Measurements from ENCODE around the gene UBIAD1.
"Not testable (repeated sequence)": the region's sequence is repeated elsewhere in the genome, so short reads cannot be mapped to it uniquely, and the experiment has no call there.

The UBIAD1 gene

GRCh38 chr1:11266268-11267074 is 6.5 kb upstream of the UBIAD1 start:
- TF ChIP-seq CTCF (IDR thresholded peaks at IDR 0.05; ENCODE audit: low read depth, low read length): no peak
- DNase-seq (ENCODE audit: extremely low read depth, low read depth): no peak

GRCh38 chr1:11267350-11268337 is 5.4 kb upstream of the UBIAD1 start:
- DNase-seq (ENCODE audit: extremely low read depth, low read depth): not testable (repeated sequence)

- no peak for DNase-seq (ENCODE audit: extremely low read depth, low read depth)
- no peak for TF ChIP-seq CTCF (IDR thresholded peaks at IDR 0.05; ENCODE audit: low read depth, low read length)
Observed at GRCh38 chr1:11272544-11272831, 510 bp upstream of the UBIAD1 start.

DNA sequence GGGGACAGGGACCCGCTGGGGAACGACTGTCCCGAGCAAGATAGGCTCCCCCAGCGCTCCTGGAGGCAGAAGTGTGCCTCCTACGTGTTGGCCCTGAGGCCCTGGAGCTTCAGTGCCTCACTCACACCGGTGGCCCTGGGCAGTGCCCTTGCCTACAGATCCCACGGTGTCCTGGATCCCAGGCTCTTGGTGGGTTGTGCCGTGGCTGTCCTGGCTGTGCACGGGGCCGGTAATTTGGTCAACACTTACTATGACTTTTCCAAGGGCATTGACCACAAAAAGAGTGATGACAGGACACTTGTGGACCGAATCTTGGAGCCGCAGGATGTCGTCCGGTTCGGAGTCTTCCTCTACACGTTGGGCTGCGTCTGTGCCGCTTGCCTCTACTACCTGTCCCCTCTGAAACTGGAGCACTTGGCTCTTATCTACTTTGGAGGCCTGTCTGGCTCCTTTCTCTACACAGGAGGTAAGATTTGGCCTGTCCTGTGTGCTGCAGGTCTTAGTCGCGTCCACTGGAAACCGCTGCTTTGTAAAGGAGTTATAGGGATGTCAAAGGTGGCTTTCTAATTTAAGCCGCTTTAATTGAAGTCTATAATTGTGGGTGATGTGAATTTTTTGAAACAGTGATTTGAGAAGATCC is 717 bp downstream of the UBIAD1 start:
- TF ChIP-seq CTCF (IDR thresholded peaks at IDR 0.05; ENCODE audit: low read depth, low read length): no peak
- no peak for DNase-seq (ENCODE audit: extremely low read depth, low read depth)

DNA sequence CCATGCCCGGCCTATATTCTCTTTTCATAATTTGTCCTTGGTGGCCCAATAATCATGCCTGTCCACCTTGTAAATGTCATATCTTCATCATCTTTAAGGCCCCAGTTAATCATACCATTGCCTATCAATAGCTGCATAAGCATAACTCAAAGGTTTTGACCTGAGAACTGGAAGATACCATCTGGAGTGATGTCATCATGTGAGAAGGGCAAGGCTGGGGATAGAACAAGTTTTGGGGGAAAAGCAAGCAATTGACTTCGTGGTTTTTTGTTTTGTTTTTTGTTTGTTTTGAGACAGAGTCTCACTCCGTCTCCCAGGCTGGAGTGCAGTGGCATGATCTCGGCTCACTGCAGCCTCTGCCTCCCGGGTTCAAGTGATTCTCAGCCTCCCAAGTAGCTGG is 6.2 kb downstream of the UBIAD1 start:
- DNase-seq (ENCODE audit: extremely low read depth, low read depth): no peak
- TF ChIP-seq CTCF (IDR thresholded peaks at IDR 0.05; ENCODE audit: low read depth, low read length): no peak

GRCh38 chr1:11279630-11280029 is 6.6 kb downstream of the UBIAD1 start:
- no peak for DNase-seq (ENCODE audit: extremely low read depth, low read depth)
- TF ChIP-seq CTCF (IDR thresholded peaks at IDR 0.05; ENCODE audit: low read depth, low read length): no peak

- TF ChIP-seq CTCF (IDR thresholded peaks at IDR 0.05; ENCODE audit: low read depth, low read length): no peak
Observed at GRCh38 chr1:11280719-11281376, 7.8 kb downstream of the UBIAD1 start.

More at GRCh38 chr1:11280719-11281376, 7.8 kb downstream of the UBIAD1 start:
- DNase-seq (ENCODE audit: extremely low read depth, low read depth): no peak
